NCI-H526 treated with DMSO at 0.1 percent for 48 hours (cell line): ENCODE results near the gene SLC5A2.
"Not testable (repeated sequence)": the region's sequence is repeated elsewhere in the genome, so short reads cannot be mapped to it uniquely, and the experiment has no call there.

Experiments used
- DNase-seq: peaks from one replicate; lab custom pipeline; 2025; lab: John Stamatoyannopoulos, UW

Gene SLC5A2

DNA sequence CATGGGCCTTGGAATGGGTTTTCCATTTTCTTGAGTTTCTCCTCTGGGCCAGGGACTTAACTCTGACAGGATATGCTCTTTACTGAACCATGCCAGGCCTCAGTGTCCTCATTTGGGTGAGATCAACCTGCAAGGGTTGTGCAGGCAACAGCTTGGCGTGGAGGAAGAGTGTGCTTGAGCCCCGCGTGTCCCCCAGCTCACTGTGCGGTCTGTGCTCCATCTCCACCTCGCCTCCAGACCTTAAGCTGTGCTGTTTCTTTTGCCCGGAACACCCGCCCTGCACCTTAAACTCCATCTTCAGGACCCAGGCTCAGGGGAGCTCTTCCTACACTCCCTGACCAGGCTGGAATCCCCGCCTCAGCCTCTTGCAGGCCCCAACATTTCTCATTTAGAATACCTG lies 15.6 kb downstream of the SLC5A2 start:
- no peak for DNase-seq

DNA sequence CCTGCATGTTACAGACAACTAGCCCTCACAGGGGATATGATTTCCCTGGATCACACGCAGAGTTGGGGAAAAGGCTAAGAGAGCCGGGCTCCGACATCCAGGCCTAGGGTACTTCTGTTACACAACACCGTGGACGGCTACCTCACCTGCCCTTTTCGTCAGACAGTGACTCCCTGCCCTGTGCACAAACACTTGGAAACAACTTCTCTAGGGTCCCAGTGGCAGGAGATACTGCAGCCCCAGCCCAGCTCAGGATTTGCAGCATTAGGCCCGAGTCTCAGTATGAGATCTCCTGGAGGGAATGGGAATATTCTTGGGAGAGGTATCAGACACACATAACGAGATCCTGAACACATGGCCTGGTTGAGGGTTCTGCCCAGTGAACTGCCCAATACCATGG lies 17.0 kb downstream of the SLC5A2 start:
- DNase-seq, result no peak

DNA sequence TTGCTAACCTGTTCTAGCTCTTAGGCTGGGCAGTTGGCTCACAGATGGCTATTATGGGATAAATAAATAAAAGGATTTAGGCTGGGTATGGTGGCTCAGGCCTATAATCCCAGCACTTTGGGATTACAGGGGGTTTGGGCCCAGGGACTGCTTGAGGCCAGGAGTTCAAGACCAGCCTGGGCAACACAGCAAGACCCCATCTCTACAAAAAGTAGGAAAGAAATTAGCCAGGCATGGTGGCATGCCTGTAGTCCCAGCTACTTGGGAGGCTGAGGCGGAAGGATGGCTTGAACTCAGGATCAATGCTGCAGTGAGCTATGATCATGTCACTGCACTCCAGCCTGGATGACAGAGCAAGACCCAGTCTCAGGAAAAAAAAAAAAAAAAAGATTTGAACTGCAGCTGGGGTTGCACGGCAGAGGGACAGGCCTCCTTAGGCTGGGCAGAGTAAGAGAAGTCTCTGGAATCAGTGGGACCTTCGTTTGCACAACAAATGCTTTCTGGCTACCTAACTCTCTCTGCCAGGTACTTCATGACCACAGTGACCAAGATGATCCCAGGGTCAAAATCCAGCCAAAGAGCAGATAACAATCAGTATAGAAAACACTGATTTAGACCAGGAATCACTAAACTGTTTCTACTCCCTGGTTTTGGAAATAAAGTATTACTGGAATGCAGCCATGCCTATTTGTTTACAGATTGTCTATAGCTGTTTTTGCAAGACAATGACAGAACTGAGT lies 18.5 kb downstream of the SLC5A2 start:
- DNase-seq, result no peak

DNA sequence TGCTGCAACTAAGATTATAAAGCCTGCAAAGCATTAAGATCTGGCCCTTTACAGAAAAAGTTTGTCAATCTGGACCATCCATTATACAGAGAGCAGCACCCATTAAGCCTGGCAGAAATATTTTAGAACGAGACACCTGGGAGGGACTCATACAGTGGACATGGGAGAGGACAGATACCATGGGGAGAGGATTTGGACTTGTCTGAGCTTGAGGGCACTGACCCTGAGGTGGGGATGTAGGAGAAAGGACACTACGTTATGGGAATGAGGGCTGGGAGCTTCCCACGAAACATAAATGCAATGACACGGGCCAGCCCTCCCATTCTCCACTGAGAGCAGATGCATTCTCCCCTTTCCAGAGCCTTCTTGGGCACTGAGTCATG lies 19.0 kb downstream of the SLC5A2 start:
- no peak for DNase-seq

DNA sequence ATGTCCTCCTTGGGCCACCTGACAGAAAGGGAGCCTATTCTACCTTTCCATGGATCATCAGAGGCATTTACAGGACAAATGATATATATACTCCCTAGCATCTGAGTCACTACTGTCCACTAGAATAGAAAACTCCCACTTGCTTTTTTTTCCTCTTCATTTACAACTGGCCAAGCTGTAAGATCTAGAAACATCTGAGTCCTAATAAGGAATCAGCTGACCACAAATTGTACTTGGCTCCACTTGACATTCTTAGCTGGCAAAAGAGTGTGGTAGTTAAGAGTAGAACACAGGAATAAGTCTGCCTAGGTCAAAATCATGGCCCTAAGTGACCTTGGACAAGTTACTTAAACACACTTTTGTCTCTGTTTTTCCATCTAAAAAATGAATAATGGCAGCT lies 20.1 kb downstream of the SLC5A2 start:
- DNase-seq, result no peak

DNA sequence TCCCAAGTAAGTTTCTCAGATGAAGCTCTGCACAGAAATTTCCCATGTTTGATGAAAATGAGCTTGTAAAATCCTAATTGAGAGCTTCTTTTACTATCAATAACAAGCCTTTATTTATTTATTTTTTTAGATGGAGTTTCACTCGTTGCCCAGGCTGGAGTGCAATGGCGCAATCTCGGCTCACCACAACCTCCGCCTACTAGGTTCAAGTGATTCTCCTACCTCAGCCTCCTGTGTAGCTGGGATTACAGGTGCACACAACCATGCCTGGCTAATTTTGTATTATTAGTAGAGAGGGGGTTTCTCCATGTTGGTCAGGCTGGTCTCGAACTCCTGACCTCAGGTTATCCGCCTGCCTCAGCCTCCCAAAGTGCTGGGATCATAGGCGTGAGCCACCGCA lies 20.6 kb downstream of the SLC5A2 start:
- not testable (repeated sequence) for DNase-seq

DNA sequence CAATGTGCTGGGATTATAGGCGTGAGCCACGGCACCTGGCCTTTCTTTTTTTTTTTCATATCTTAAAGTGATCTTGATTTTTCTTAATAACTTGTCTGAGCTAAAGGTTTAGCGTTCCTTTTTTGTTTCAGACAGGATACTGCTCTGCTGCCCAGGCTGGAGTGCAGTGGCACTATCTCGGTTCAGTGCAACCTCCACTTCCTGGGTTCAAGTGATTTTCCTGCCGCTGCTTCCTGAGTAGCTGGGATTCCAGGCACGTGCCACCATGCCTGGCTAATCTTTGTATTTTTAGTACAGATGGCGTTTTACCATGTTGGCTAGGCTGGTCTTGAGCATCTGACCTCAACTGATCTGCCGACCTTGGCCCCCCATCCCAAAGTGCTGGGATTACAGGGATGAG lies 21.2 kb downstream of the SLC5A2 start:
- no peak for DNase-seq

DNA sequence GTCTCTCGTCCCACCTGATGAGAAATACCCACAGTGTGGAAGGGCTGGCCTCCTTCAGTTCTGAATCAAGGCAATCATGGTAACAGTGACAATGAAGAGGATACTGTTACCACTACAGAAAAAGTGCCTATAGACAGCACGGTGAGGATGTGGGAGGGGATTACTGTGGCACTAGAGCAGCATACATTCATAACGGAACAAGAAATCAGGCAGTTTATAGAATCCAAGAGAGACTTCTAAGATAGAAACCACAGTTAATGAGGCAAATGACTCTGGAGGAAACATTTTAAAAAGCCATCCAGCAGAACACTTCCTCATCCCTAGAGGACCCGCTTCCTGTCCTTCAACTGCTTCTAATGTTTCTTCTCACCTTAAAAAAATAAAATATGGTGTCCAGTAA lies 22.6 kb downstream of the SLC5A2 start:
- DNase-seq, result no peak

DNA sequence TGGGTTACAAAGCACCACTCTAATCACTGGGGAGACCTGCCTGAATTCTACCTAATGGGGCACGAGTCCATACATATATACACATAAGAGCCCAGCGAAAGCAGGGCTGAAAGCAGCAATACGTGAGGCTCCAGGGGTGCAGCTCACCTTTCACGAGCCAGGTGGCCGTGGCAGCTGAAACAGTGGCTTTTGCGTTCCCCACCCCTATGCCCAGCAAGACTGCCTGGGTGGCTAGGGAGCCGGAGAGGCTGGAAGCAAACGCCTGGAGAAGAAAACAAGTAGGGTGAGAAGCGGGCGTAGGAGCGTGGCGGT lies 24.6 kb downstream of the SLC5A2 start:
- no peak for DNase-seq

DNA sequence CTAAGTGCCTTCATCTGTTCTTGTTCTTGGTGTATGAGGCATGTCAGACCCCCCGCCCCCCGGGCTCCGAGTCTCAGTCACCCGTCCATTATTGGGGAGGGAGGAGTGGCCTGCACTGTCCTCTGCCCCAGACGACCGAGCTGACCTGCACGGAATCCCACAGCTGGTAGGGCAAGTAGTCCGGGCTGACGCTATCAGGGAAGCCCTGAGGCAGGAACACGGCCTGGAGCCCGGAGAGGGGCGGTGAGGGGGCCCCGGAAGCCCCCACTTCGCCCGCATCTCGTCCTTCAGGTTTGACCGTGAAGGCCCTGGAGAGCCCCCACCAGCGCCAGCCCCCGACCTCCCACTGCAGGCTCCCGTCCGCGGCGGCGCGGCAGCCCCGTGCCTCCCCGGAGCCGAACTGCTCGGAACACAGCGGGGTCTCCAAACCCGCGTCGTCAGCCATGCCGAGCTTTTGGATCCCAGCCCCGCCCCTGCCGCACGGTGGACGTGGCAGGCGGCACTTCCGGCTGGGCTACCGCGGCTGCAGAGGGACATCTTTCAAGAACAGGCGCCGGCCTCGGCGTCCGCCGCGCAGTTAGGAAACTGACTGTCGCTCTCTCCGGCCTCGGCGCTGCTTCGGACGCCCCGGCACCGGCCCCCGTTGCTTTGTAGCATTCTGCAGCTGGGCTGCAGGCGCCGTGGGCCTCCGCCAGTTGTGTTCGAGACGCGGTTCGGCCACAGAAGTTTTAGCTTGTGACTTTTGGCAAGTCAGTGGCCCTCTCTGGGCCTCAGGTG lies 25.2 kb downstream of the SLC5A2 start, which contains the start of gene RUSF1:
TSS of gene RUSF1 (minus strand) at position 463 of the 777 bp plus-strand sequence. CDS start at position 445, 18 bp downstream.
- DNase-seq, result peak; percentile 37

DNA sequence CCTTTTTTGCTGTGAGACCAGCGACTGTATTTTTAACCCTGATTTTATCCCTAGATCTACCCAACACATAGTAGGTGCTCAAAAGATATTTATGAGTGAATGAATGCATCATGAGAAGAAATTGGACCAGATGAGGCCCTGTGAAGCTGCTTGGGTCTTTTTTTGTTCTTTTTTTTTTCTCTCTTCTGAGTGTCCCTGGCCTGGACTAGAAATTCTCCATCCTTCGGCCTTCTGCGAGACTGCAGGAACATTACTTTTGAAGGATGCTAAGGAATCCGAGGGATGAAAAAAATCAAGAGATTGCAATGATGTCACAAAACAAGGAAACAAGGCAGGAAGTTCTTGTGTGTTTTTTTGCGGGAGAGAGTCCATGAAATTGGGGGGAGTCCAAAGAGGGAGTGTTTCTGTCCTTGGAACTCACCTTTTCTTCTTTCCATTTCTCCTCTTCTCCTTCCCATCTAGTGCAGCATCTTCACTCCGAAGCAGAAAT lies 25.8 kb downstream of the SLC5A2 start:
- no peak for DNase-seq

DNA sequence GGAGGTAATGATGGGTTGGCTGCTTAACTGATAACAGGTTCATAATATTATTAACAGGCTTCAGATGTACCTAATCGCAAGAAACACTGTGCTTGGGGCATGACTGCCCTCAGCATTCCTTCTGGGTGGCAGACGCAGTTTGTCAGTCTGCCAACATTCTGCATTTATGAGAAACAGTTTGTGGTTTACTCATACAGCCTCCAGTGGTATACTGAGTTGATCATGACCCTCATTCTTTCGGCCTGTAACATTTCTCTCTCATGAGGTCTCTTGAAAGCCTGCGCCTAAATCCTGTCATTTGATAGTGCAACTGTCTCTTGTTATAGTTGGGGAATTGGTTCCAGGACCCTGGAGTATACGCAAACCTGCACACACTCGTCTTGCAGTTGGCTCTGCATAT lies 30.2 kb downstream of the SLC5A2 start:
- DNase-seq, result no peak

DNA sequence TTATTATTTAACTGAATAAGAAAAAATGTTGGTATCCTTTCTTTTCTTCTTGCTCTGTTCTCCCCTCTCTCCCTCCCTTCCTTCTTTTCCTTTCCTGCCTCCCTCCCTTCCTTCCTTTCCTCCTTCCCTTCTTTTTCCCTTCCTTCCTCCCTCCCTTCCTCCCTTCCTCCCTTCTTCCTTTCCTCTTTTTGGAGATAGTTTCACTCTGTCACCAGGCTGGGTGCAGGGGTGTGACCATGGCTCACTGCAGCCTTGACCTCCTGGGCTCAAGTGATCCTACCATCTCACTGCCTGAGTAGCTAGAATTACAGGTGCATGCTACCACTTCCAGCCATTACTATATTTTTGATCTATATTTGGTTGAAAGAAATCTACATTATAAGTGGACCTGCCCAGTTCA lies 31.0 kb downstream of the SLC5A2 start:
- DNase-seq, result no peak

DNA sequence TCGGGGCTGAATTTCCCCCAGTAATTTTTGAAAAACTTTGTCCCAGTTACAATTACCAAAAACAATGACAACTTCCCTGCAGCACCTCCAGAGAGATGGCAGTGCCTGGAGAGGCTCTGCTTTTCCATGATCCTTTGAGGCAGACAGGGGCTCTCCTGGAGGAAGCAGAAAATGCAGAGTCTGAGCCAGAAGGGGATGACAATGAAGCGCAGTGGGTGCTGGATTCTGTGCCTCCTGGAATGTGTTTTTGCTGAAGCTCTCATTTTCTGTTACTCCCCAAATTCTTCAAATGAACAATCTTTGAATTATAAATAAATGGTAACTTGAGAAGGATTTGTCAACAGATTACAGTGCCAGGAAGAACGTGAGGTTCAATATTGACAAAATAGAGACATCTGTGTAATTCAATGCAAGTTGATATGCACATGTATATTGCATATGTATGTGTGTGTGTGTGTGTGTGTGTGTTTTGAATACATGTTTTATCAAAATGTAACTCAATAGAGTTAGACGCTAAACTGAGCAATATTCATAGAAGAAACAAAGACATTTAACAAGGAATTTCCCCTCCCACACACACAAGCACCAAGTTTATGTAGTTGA lies 35.0 kb downstream of the SLC5A2 start:
- no peak for DNase-seq

DNA sequence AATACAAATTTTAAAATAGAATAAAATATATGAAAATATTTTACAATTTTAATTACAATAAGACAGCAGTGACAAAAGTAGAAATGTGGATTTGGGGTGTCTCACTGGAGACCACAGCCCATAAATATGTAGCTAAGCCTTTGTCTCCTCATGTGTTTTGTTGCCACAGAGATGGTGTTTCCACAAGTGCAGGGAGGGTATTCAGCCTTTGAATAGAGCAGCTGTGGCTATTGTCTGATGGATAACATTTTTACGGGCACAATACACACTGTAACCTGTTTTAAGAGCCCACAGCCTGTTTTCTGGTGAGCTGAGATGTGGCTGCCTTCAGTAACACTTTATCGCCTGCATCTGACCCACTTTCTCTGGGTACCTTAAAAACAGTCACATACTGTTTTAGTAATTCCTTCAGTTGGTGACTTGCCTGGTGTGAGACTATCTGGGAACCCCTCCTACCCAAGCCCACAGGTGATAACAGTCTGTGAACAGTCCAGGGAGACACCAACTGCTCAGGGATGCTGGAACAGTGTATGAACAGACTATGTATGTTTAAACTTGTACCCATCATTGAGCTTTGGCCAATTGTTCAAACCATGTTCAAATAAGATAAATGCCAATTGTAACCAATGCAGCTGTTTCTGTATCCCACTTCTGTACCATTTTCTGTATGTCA lies 37.0 kb downstream of the SLC5A2 start:
- DNase-seq, result no peak

DNA sequence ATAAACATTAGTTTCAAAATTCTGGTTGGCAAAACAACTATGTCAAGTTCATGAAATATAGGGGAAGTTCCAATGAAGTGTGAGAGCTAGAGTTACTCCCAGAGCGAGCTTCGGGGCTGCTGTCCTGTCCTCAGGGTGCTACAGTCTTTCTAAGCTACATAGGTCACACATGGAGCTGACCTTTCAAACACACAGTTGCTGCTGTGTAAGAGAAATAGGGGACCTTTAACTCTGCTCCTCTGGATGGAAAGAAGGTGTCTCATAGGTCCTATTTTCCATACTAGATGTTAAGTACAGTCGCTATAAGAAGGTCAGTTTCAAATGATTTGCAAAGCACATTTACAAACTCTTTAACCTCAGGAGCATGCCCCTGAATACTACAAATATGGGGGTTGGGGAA lies 38.4 kb downstream of the SLC5A2 start:
- no peak for DNase-seq

DNA sequence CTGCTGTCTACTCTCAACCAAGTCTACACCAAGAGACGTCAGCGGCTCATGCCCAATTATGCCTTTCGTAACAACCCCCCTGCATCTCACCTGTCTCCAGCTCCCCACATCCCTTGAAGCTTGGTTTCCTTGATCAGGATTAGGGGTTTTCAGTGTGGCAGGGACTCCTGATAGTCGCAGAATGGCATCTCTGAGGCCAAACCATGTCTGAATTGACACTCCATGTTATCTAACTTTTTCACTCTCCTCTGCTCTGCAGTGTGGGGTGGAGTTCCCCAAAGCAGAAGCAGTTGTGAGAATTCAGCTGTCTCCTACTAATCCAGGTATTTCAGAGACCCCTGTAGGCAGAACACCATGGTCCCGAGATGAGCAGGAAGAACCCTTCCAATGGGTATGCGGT lies 39.1 kb downstream of the SLC5A2 start:
- no peak for DNase-seq

DNA sequence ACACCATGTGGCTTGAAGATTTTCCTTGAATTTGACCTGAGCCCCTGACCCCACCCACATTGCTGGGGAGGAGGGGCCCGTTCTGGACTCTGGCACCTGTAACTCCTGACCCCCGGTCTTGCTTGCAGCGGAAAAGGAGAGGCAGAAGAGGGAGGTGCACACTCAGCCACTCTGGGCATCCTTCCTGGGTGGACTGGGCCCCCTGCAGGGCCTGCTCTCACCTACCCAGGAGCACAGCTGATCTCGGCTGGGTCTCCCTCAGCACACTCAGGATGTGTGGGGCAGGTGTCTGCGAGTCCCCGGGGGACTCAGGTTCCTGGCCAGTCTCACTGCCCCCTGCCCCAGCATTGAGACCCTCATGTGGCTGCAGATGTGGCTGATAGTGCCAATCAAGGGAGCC lies 40.8 kb downstream of the SLC5A2 start:
- not testable (repeated sequence) for DNase-seq

DNA sequence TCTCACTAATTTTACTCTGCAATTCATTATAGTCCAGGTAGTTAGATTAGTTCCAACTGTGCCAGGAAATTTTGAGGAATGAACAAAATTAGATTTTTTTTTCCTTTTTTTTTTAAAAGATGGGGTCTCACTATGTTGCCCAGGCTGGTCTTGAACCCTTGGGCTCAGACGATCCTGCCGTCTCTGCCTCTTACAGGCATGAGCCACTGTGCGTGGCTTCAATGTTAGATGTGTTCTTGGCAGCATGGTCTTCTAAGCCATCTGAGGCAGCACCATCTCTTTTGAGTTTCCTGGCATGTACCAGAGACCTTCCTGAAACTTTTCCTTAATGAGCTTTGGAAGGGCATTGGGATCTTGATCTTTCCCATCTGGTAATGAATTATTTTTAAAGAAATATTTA lies 42.2 kb downstream of the SLC5A2 start:
- DNase-seq, result no peak

DNA sequence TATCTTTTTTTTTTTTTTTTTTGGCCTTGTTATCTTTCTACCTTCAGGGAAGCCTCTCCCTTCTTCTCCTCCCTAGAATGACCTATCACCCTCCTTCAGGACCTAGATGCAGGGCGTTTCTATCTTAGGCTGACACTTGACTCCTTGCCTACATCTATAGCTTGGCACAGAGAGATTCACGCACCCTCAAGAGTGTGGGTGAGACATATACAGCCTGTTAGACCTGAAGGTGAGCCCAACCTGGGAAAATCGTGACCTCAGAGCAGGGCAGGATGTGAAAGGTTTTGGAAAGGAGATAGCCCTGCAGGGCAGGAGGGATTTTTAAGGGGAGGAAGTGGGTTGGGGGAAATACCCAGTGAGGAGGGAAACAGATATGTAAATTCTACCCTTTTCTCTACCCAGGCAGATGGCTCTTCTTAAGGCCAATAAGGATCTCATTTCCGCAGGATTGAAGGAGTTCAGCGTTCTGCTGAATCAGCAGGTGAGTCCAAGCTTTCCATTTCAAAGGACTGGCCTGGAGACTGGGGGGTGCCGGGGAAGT lies 44.9 kb downstream of the SLC5A2 start, which contains the start of gene AHSP:
TSS of gene AHSP (plus strand) at position 167 of the 541 bp plus-strand sequence. CDS start at position 407, 240 bp downstream.
- DNase-seq, result no peak

DNA sequence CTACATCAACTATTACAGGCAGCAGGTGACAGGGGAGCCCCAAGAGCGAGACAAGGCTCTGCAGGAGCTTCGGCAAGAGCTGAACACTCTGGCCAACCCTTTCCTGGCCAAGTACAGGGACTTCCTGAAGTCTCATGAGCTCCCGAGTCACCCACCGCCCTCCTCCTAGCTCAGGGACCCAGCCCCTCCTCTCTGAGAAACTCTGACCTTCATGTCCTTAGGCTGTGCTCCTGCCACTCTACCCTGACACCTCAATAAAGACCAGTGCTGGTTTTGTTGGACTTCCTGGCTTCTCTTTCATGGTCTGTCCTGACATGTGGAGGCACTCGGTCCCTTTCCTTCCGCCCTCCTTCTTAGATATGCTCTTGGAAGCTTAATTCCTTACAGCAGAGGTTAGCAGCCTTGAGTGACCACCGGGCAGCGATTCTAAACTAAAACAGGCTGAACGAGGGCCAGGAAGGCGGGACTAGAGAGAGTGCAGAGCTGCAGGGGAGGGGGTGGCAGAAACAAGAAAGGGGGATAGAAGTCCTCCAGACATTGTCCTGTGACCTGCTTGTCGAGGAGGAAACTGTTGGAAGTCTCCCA lies 45.7 kb downstream of the SLC5A2 start:
- DNase-seq, result no peak
